ENCODE results near the gene LCA5. TPM values are rescaled to one million over a fixed set of nuclear protein-coding genes. Genes with fewer than 3 reads are reported as not detected.

Gene LCA5
- total RNA-seq: 3.3 and 3.6 TPM in 2 replicates

GRCh38 chr6:79536954-79537747 lies at the start of gene LCA5:
Gene LCA5 (minus strand): TSS chr6:79537430. CDS start chr6:79518894, 18,536 bp downstream.

Other genes with a start within 250 kb of the LCA5 start
- 17.8 and 33.0 TPM in 2 replicates for gene SH3BGRL2, start 93.9 kb upstream of the LCA5 start, total RNA-seq